Measurements from ENCODE around the gene HTR2C.
"Not testable (repeated sequence)": the region's sequence is repeated elsewhere in the genome, so short reads cannot be mapped to it uniquely, and the experiment has no call there.

DNA sequence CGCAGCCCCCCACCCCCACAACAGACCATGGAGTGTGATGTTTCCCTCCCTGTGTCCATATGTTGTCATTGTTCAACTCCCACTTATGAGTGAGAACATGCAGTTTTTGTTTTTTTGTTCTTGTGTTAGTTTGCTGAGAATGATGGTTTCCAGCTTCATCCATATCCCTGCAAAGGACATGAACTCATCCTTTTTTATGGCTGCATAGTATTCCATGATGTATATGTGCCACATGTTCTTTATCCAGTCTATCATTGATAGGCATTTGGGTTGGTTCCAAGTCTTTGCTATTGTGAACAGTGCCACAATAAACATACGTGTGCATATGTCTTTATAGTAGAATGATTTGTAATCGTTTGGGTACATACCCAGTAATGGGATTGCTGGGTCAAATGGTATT lies 353.2 kb downstream of the HTR2C start:
- TF ChIP-seq, protein P1, sequence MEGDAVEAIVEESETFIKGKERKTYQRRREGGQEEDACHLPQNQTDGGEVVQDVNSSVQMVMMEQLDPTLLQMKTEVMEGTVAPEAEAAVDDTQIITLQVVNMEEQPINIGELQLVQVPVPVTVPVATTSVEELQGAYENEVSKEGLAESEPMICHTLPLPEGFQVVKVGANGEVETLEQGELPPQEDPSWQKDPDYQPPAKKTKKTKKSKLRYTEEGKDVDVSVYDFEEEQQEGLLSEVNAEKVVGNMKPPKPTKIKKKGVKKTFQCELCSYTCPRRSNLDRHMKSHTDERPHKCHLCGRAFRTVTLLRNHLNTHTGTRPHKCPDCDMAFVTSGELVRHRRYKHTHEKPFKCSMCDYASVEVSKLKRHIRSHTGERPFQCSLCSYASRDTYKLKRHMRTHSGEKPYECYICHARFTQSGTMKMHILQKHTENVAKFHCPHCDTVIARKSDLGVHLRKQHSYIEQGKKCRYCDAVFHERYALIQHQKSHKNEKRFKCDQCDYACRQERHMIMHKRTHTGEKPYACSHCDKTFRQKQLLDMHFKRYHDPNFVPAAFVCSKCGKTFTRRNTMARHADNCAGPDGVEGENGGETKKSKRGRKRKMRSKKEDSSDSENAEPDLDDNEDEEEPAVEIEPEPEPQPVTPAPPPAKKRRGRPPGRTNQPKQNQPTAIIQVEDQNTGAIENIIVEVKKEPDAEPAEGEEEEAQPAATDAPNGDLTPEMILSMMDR (IDR thresholded peaks at IDR 0.05), result not testable (repeated sequence)
- TF ChIP-seq EZH2 (IDR thresholded peaks at IDR 0.05), result not testable (repeated sequence)
